ENCODE measurements around the gene REPS2. TPM values are rescaled to one million over a fixed set of nuclear protein-coding genes. Genes with fewer than 3 reads are reported as not detected.

REPS2 gene
- total RNA-seq, 1 experiment from 2014 or later, result 0.04 TPM

DNA sequence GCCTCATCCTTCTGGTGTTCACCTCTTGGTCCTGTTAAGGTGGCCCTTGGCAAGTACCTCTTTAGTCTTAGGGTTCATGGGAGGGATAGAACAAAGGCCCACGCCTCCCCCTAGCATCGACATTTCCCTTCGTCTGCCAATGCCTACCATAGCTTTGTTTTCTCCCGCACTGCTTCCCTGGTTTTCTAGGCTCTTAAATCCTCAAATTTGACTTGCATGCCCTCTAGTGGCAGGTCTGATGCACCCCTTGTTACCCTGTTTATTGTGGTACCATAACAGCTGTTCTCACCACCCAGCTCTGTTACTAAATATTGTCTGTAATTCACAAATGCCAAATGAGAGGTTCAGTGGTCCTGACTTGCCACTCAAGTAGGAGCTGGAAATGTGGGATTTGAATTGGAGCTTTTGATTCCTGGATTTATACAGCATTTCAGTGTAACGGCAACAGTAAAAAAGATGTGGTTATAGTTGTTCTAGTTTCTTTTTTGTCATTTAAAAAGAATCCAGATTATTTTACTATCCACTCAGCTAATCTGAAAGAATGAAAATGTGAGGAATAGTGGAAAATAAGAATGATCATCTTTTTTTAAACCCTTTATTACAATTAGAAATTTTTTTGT lies 100.1 kb downstream of the REPS2 start:
- Histone ChIP-seq H3K9me3 (ENCODE audit: low read depth, low read length, poor library complexity, severe bottlenecking) (no peaks in the 10 kb centered on the region), H3K27me3 (replicated peaks; ENCODE audit: insufficient read depth, low read depth, low read length, poor library complexity) (no peaks in the 10 kb centered on the region), H3K4me1 (ENCODE audit: insufficient read depth, low read length, poor library complexity, severe bottlenecking) (no peaks in the 10 kb centered on the region), H3K4me3 (ENCODE audit: low read depth, low read length, poor library complexity, severe bottlenecking) (no peak overlapping the region), H3K36me3 (ENCODE audit: insufficient read depth, low read length, poor library complexity, severe bottlenecking) (no peaks in the 10 kb centered on the region), H3K27ac (ENCODE audit: low read depth, low read length, poor library complexity, severe bottlenecking) (no peak overlapping the region)
- intact Hi-C loops (cut with micrococcal nuclease; ENCODE audit: unreplicated experiment), result loop anchor here (1.0 to 5.0 kb wide), 3 partner anchors 39 to 219 kb away; no protein-coding TSS in a partner anchor
- TF ChIP-seq, protein P1, sequence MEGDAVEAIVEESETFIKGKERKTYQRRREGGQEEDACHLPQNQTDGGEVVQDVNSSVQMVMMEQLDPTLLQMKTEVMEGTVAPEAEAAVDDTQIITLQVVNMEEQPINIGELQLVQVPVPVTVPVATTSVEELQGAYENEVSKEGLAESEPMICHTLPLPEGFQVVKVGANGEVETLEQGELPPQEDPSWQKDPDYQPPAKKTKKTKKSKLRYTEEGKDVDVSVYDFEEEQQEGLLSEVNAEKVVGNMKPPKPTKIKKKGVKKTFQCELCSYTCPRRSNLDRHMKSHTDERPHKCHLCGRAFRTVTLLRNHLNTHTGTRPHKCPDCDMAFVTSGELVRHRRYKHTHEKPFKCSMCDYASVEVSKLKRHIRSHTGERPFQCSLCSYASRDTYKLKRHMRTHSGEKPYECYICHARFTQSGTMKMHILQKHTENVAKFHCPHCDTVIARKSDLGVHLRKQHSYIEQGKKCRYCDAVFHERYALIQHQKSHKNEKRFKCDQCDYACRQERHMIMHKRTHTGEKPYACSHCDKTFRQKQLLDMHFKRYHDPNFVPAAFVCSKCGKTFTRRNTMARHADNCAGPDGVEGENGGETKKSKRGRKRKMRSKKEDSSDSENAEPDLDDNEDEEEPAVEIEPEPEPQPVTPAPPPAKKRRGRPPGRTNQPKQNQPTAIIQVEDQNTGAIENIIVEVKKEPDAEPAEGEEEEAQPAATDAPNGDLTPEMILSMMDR (conservative IDR thresholded peaks at IDR 0.05; ENCODE audit: low read depth, low read length), result peak; percentile 83
- TF ChIP-seq EZH2 (IDR thresholded peaks at IDR 0.05; ENCODE audit: borderline replicate concordance, low read depth, low read length, poor library complexity, severe bottlenecking), result no peak
- no TSS peak for BruUV-seq (replicated peaks)
- ChIA-PET CTCF (interaction anchor here (0.6 to 1.9 kb wide), 11 partner anchors 38 to 221 kb away, joined by 3 to 17 read pairs (median 4); no protein-coding TSS in a partner anchor), POLR2A (ENCODE audit: low non-redundant PET) (interaction anchor here (0.9 kb wide), 1 partner anchor 236 kb away, joined by 4 read pairs; no protein-coding TSS in a partner anchor)
- peak; percentile 77 for DNase-seq (ENCODE audit: low spot score)

DNA sequence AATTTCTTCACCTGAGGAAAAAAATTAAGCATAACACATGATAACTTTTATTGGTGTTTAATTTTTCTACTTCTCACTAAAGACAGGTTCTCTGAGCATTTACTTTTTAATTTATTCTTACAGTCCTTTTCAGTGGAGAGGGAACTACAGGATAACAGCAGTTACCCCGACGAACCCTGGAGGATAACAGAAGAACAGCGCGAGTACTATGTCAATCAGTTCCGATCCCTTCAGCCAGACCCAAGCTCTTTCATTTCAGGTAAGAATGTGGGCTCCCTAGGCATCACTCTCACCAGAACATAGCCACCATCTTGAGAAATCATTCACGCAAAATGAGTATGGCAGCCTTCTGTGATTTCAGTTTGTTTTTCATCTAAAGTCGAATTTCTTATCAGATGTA lies 100.8 kb downstream of the REPS2 start:
- Histone ChIP-seq H3K27me3 (replicated peaks; ENCODE audit: insufficient read depth, low read depth, low read length, poor library complexity) (no peaks in the 10 kb centered on the region), H3K4me1 (ENCODE audit: insufficient read depth, low read length, poor library complexity, severe bottlenecking) (no peaks in the 10 kb centered on the region), H3K4me3 (ENCODE audit: low read depth, low read length, poor library complexity, severe bottlenecking) (no peak overlapping the region), H3K27ac (ENCODE audit: low read depth, low read length, poor library complexity, severe bottlenecking) (no peak overlapping the region), H3K9me3 (ENCODE audit: low read depth, low read length, poor library complexity, severe bottlenecking) (no peaks in the 10 kb centered on the region), H3K36me3 (ENCODE audit: insufficient read depth, low read length, poor library complexity, severe bottlenecking) (no peaks in the 10 kb centered on the region)
- CTCF ChIA-PET, result interaction anchor here (1.1 to 1.9 kb wide), 8 partner anchors 38 to 221 kb away, joined by 3 to 17 read pairs (median 4); no protein-coding TSS in a partner anchor
- no peak for TF ChIP-seq EZH2 (IDR thresholded peaks at IDR 0.05; ENCODE audit: borderline replicate concordance, low read depth, low read length, poor library complexity, severe bottlenecking)
- TF ChIP-seq, protein P1 (conservative IDR thresholded peaks at IDR 0.05; ENCODE audit: low read depth, low read length), result no peak
- POLR2A ChIA-PET (ENCODE audit: low non-redundant PET), result no interaction called here
- DNase-seq (ENCODE audit: low spot score), result no peak
- intact Hi-C loops (cut with micrococcal nuclease; ENCODE audit: unreplicated experiment), result loop anchor here (5.0 kb wide), 1 partner anchor 220 kb away; no protein-coding TSS in a partner anchor
- no TSS peak for BruUV-seq (replicated peaks)

DNA sequence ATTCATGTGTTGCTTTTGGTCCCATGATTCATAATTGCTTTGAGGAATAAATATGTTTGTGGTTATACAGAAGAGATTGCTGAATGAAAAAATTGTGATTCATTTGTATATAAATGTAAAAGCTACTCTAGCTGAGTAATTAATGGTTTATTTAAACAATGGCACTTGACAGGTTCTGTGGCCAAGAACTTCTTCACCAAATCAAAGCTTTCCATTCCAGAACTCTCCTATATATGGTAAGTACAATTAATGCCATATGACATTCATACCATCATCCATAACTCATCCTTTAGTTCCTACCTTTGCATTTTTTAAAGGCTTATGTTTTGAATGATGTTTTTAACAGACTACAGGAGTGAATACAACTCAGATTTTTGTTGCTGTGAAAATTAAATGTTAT lies 105.8 kb downstream of the REPS2 start:
- no peaks in the 10 kb centered on the region for H3K4me1 ChIP-seq (ENCODE audit: insufficient read depth, low read length, poor library complexity, severe bottlenecking)
- DNase-seq (ENCODE audit: low spot score), result no peak
- no peak overlapping the region for H3K4me3 ChIP-seq (ENCODE audit: low read depth, low read length, poor library complexity, severe bottlenecking)
- H3K27ac ChIP-seq (ENCODE audit: low read depth, low read length, poor library complexity, severe bottlenecking), result no peak overlapping the region
- no peaks in the 10 kb centered on the region for H3K36me3 ChIP-seq (ENCODE audit: insufficient read depth, low read length, poor library complexity, severe bottlenecking)
- no TSS peak for BruUV-seq (replicated peaks)
- POLR2A ChIA-PET (ENCODE audit: low non-redundant PET), result interaction anchor here (0.6 kb wide), 1 partner anchor 49 kb away, joined by 7 read pairs; no protein-coding TSS in a partner anchor
- no peaks in the 10 kb centered on the region for H3K27me3 ChIP-seq (replicated peaks; ENCODE audit: insufficient read depth, low read depth, low read length, poor library complexity)
- H3K9me3 ChIP-seq (ENCODE audit: low read depth, low read length, poor library complexity, severe bottlenecking), result no peaks in the 10 kb centered on the region
- intact Hi-C loops (cut with micrococcal nuclease; ENCODE audit: unreplicated experiment), result no loop called here
- CTCF ChIA-PET, result no interaction called here
- no peak for TF ChIP-seq EZH2 (IDR thresholded peaks at IDR 0.05; ENCODE audit: borderline replicate concordance, low read depth, low read length, poor library complexity, severe bottlenecking)

Measured in A673 (cell line).